ENCODE results near the gene PPM1J.

DNA sequence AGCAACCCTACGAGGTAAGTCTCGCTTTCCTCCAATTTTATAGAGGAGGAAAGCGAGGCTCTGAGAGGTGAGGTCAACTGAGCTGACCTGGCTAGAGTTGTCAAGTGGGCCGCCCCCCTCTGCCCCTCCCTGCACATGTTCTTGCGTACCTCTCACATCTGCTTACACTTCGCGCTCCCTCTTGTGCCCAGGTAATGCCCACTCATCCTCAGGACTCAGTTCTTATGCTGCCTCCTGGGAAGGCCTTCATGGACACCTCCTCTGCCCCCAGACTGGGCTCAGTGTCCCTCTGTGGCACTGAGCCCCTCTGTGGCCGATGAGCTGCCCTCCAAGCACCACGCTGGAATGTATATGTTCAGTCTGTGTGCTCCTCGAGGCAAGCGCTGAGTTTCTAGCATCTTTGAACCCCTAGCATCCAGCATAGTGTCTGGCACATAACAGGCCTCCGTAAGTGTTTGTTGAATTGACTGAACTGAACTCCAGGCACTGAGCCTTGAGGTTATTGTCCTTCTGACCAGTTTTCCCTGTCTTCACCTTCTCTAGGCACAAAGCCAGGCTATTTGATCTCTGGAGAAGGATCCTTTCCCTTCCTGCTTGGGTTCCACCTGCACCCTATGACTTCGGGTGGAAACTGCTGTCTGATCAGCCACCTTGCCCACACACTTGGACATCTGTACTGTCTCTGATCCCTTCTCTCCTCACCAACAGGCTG, 27.2 kb downstream of the PPM1J start:
- TF ChIP-seq, protein P1, sequence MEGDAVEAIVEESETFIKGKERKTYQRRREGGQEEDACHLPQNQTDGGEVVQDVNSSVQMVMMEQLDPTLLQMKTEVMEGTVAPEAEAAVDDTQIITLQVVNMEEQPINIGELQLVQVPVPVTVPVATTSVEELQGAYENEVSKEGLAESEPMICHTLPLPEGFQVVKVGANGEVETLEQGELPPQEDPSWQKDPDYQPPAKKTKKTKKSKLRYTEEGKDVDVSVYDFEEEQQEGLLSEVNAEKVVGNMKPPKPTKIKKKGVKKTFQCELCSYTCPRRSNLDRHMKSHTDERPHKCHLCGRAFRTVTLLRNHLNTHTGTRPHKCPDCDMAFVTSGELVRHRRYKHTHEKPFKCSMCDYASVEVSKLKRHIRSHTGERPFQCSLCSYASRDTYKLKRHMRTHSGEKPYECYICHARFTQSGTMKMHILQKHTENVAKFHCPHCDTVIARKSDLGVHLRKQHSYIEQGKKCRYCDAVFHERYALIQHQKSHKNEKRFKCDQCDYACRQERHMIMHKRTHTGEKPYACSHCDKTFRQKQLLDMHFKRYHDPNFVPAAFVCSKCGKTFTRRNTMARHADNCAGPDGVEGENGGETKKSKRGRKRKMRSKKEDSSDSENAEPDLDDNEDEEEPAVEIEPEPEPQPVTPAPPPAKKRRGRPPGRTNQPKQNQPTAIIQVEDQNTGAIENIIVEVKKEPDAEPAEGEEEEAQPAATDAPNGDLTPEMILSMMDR (IDR thresholded peaks at IDR 0.05), result no peak
- TF ChIP-seq POLR2AphosphoS5 (IDR thresholded peaks at IDR 0.05; ENCODE audit: insufficient read depth in 1 of 2, low read depth in 1 of 2), result no peak
